ENCODE measurements around the gene ANKRD52. TPM values are rescaled to one million over a fixed set of nuclear protein-coding genes. Genes with fewer than 3 reads are reported as not detected.

The ANKRD52 gene
- total and polyA plus RNA-seq, 10 of the 15 experiments (the other 5 are each of a cell fraction or from before 2014, with no cell fraction given) = 0.90 to 55.3 (median 16.1) TPM

- in situ Hi-C loops (cut with MboI) (no loop called here), intact Hi-C loops (cut with micrococcal nuclease; ENCODE audit: unreplicated experiment) (no loop called here)
- Histone ChIP-seq H2AFZ (ENCODE audit: control insufficient read depth, low read depth, low read length) (no peak overlapping the region), H3K27me3 (replicated peaks in 1 of 2; ENCODE audit: control insufficient read depth in 2 of 2, insufficient read depth in 2 of 2, low read length in 1 of 2) (no peaks in the 10 kb centered on the region), H3K27ac (ENCODE audit: control insufficient read depth, insufficient read depth) (no peak overlapping the region), H3K9ac (ENCODE audit: control insufficient read depth, insufficient read depth, low read length) (no peak overlapping the region), H3K36me3 (ENCODE audit: control insufficient read depth in 2 of 2, insufficient read depth in 2 of 2, low read length in 1 of 2) (no peaks in the 10 kb centered on the region; a peak in 1 of 4 replicates), H3K4me2 (ENCODE audit: control insufficient read depth, insufficient read depth) (no peak overlapping the region), H3K4me1 (ENCODE audit: control insufficient read depth, insufficient read depth, low read length) (no peaks in the 10 kb centered on the region), H4K20me1 (ENCODE audit: control insufficient read depth, insufficient read depth) (no peaks in the 10 kb centered on the region; the same call in 1 of the 2 replicates), H3K79me2 (ENCODE audit: control insufficient read depth, insufficient read depth, low read length) (no peaks in the 10 kb centered on the region), H3K4me3 (no peak overlapping the region), H3K9me3 (replicated peaks; ENCODE audit: control insufficient read depth, insufficient read depth, low read length) (no peaks in the 10 kb centered on the region)
- ChIA-PET SMC1A (ENCODE audit: uncharacterized antibody, unreplicated experiment) (interaction anchor here (1.1 to 1.5 kb wide), 2 partner anchors 18 to 229 kb away, joined by 3 to 4 read pairs; no protein-coding TSS in a partner anchor), CTCF (no interaction called here), RAD21 (ENCODE audit: unreplicated experiment) (interaction anchor here (1.8 kb wide), 1 partner anchor 13 kb away, joined by 5 read pairs; the partner anchor contains the start of gene RNF41), POLR2A (no interaction called here)
- DNase-seq (ENCODE audit: low read depth, low spot score) = no peak
- WGBS (ENCODE audit: insufficient coverage, insufficient replicate concordance, low lambda C conversion rate, missing lambda C conversion rate) = 88% methylated on average over 16 of the region's 16 CpGs
- no peak for FAIRE-seq
- no TSS peak for BruUV-seq (replicated peaks)
- no peak for TF ChIP-seq BCL3 (IDR thresholded peaks at IDR 0.05; ENCODE audit: borderline replicate concordance, insufficient read depth, low read depth, low read length, poor library complexity, severe bottlenecking)
- no peak for TF ChIP-seq NFYA (IDR thresholded peaks at IDR 0.05; ENCODE audit: borderline replicate concordance, low read depth, low read length)
- no peak for TF ChIP-seq HDAC6 (IDR thresholded peaks at IDR 0.05; ENCODE audit: unreplicated experiment)
- TF ChIP-seq, protein P1, sequence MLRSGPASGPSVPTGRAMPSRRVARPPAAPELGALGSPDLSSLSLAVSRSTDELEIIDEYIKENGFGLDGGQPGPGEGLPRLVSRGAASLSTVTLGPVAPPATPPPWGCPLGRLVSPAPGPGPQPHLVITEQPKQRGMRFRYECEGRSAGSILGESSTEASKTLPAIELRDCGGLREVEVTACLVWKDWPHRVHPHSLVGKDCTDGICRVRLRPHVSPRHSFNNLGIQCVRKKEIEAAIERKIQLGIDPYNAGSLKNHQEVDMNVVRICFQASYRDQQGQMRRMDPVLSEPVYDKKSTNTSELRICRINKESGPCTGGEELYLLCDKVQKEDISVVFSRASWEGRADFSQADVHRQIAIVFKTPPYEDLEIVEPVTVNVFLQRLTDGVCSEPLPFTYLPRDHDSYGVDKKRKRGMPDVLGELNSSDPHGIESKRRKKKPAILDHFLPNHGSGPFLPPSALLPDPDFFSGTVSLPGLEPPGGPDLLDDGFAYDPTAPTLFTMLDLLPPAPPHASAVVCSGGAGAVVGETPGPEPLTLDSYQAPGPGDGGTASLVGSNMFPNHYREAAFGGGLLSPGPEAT (IDR thresholded peaks at IDR 0.05; ENCODE audit: low read depth) = no peak
- TF ChIP-seq POLR2AphosphoS5 (IDR thresholded peaks at IDR 0.05; ENCODE audit: low read length) = no peak
- TF ChIP-seq, protein P2, sequence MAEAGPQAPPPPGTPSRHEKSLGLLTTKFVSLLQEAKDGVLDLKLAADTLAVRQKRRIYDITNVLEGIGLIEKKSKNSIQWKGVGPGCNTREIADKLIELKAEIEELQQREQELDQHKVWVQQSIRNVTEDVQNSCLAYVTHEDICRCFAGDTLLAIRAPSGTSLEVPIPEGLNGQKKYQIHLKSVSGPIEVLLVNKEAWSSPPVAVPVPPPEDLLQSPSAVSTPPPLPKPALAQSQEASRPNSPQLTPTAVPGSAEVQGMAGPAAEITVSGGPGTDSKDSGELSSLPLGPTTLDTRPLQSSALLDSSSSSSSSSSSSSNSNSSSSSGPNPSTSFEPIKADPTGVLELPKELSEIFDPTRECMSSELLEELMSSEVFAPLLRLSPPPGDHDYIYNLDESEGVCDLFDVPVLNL (IDR thresholded peaks at IDR 0.05; ENCODE audit: low read depth, low read length) = no peak
- TF ChIP-seq STAT3 (IDR thresholded peaks at IDR 0.05; ENCODE audit: low read depth, low read length) = no peak
- TF ChIP-seq, protein P3, sequence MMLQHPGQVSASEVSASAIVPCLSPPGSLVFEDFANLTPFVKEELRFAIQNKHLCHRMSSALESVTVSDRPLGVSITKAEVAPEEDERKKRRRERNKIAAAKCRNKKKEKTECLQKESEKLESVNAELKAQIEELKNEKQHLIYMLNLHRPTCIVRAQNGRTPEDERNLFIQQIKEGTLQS (IDR thresholded peaks at IDR 0.05; ENCODE audit: borderline replicate concordance, extremely low read depth, low read depth, low read length) = no peak
- ATAC-seq = no peak
These were observed 23.3 kb downstream of the ANKRD52 start for GRCh38 chr12:56234746-56235436.

Data from GM12878 (cell line).